Measurements from ENCODE around the gene RBBP4.

DNA sequence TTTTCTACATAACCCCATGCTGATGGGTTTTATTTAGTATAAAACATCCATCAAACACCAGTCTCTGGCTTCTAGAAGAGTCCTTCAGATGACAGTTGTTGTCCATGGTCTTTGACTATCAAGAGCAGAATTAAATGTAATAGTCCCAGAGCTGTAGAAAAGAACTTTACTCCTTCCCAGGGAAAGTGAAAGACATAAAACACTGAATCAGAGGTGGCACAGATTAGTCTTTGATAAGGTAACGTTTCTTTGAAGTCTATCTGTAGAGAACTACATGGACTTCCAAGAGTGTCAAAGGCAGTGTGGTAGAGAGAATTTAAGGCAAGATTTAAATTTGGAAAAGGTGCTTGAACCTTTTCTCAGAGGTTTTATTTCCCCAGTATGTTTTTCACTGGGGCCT lies 29.6 kb downstream of the RBBP4 start:
- TF ChIP-seq, protein P1, sequence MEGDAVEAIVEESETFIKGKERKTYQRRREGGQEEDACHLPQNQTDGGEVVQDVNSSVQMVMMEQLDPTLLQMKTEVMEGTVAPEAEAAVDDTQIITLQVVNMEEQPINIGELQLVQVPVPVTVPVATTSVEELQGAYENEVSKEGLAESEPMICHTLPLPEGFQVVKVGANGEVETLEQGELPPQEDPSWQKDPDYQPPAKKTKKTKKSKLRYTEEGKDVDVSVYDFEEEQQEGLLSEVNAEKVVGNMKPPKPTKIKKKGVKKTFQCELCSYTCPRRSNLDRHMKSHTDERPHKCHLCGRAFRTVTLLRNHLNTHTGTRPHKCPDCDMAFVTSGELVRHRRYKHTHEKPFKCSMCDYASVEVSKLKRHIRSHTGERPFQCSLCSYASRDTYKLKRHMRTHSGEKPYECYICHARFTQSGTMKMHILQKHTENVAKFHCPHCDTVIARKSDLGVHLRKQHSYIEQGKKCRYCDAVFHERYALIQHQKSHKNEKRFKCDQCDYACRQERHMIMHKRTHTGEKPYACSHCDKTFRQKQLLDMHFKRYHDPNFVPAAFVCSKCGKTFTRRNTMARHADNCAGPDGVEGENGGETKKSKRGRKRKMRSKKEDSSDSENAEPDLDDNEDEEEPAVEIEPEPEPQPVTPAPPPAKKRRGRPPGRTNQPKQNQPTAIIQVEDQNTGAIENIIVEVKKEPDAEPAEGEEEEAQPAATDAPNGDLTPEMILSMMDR (IDR thresholded peaks at IDR 0.05; ENCODE audit: low read length), result no peak
- TF ChIP-seq EZH2 (optimal IDR thresholded peaks at IDR 0.05; ENCODE audit: low read depth, low read length) (no peak), EZH2phosphoT487 (IDR thresholded peaks at IDR 0.05; ENCODE audit: low read length) (no peak)
